Tibial artery (tissue), 4 donors: ENCODE data around the gene PPP1R3G.

Source experiments
- DNase-seq, 2 donors: peaks; one replicate each; pipeline ENCODE4 v3.0.0-alpha.2; 2019
- H3K27ac ChIP-seq, 2 donors: fragments of 200-600 bp; sonication (generic) in 1 of 2; 1 replicate in 1 of 2; 2 replicates in 1 of 2; pipeline ENCODE4 v1.5.1; 2018 to 2019; ENCODE audit warnings: mild to moderate bottlenecking in 1 of 2
- H3K27me3 ChIP-seq, 2 donors: fragments of 200-600 bp; sonication (generic) in 1 of 2; one replicate each; pipeline versions ENCODE4 v1.5.1 to v1.6.0; 2016 to 2019
- H3K36me3 ChIP-seq, 3 donors: fragments of 200-600 bp; sonication (generic) in 2 of 3; one replicate each; pipeline ENCODE4 v1.5.1; 2016 to 2019; ENCODE audit warnings: mild to moderate bottlenecking in 2 of 3
- H3K4me1 ChIP-seq, 4 donors: fragments of 200-600 bp; sonication (generic) in 2 of 4; 1 replicate in 3 of 4; 2 replicates in 1 of 4; pipeline ENCODE4 v1.5.1; 2016 to 2019
- H3K4me3 ChIP-seq, 2 donors: fragments of 200-600 bp; sonication (generic) in 1 of 2; 1 replicate in 1 of 2; 2 replicates in 1 of 2; pipeline ENCODE4 v1.5.1; 2018 to 2019; ENCODE audit warnings: mild to moderate bottlenecking in 2 of 2
- H3K9me3 ChIP-seq, 3 donors: fragments of 200-600 bp; sonication (generic) in 1 of 3; one replicate each; pipeline ENCODE4 v1.5.1; 2016 to 2019
- intact Hi-C: fragments of 100-400 bp; cut with DNase I; formaldehyde crosslinking; loops from one replicate; pipeline ENCODE4 v1.15.0; 2023; ENCODE audit warnings: low total_unique reads
- TF ChIP-seq, protein P1 (sequence below), 2 experiments: fragments of 200-600 bp in 1 of 2; fragments of 450-650 bp in 1 of 2; IDR thresholded peaks; one replicate each; pipeline ENCODE4 v1.5.1; 2017 to 2019; ENCODE audit warnings: antibody characterized with exemption in 2 of 2, mild to moderate bottlenecking in 1 of 2, moderate library complexity in 1 of 2

PPP1R3G gene

DNA sequence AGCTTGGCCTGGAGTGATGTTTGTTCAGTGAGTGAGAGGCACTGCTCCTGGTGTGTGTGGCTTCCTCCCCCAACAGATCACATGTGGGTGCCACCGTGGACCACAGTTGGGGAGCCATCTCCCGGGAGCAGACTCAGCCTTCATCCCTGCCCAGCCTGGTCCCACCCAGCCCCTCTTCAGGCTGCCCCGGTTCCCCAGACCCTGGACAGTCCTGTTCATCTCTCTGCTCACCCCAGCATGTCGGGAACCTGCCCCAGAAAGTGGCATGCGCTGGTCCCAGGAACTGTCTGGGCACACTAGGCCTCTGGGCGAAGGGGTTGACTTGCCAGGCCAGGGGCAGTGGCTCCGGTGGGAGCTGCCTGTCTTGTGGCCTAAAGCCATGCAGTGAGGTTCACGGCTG lies 21.5 kb upstream of the PPP1R3G start:
- no peak for DNase-seq
- peaks cover 0 to 6% (median 0%) of the 10 kb centered on the region in 3 donors for H3K36me3 ChIP-seq

DNA sequence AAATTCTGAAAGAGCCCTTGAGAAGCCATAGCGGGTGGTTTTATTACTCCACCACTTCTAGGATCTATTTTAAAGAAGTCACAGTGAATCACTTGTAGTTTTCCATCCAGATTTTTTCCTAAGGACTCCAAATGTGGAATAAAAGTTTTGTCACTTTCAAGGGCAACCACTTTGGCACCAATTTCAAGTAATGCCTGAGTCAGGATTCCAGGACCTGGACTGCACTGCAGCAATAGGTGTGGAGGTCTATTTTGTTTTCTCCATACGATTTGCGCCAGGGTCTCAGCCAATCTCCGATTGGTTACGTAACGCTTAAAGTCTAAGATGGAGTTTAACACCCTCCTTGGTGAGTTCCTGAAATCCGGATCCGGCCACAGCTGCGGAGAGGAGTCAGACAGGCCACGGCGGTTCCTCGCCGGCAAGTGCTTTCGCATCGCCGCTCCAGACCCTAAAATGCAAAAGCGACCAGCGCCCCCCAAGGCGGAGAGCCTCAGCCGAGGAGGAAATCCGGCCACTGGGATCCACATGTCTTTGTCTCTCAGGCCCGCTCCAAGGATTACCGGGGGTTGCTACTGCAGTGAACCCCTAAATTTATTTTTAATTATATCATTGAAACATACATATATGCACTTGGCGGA lies 18.6 kb upstream of the PPP1R3G start:
- no peaks in the 10 kb centered on the region for H3K27me3 ChIP-seq
- TF ChIP-seq, protein P1, sequence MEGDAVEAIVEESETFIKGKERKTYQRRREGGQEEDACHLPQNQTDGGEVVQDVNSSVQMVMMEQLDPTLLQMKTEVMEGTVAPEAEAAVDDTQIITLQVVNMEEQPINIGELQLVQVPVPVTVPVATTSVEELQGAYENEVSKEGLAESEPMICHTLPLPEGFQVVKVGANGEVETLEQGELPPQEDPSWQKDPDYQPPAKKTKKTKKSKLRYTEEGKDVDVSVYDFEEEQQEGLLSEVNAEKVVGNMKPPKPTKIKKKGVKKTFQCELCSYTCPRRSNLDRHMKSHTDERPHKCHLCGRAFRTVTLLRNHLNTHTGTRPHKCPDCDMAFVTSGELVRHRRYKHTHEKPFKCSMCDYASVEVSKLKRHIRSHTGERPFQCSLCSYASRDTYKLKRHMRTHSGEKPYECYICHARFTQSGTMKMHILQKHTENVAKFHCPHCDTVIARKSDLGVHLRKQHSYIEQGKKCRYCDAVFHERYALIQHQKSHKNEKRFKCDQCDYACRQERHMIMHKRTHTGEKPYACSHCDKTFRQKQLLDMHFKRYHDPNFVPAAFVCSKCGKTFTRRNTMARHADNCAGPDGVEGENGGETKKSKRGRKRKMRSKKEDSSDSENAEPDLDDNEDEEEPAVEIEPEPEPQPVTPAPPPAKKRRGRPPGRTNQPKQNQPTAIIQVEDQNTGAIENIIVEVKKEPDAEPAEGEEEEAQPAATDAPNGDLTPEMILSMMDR (IDR thresholded peaks at IDR 0.05), result no peak
- DNase-seq, result no peak
- H3K27ac ChIP-seq, result no peak overlapping the region
- H3K4me3 ChIP-seq, result no peak overlapping the region
- H3K4me1 ChIP-seq, result no peaks in the 10 kb centered on the region
- H3K36me3 ChIP-seq, result peaks cover 0 to 6% (median 0%) of the 10 kb centered on the region in 3 donors
- H3K9me3 ChIP-seq, result no peaks in the 10 kb centered on the region
- intact Hi-C loops, result no loop called here

More for the DNA sequence above, 21.5 kb upstream of the PPP1R3G start:
- no peaks in the 10 kb centered on the region for H3K27me3 ChIP-seq
- intact Hi-C loops, result no loop called here
- H3K4me1 ChIP-seq, result peaks cover 0 to 2% (median 0%) of the 10 kb centered on the region in 4 donors
- H3K27ac ChIP-seq, result no peak overlapping the region
- H3K9me3 ChIP-seq, result no peaks in the 10 kb centered on the region
- no peak overlapping the region for H3K4me3 ChIP-seq
- TF ChIP-seq, protein P1 (IDR thresholded peaks at IDR 0.05), result no peak

DNA sequence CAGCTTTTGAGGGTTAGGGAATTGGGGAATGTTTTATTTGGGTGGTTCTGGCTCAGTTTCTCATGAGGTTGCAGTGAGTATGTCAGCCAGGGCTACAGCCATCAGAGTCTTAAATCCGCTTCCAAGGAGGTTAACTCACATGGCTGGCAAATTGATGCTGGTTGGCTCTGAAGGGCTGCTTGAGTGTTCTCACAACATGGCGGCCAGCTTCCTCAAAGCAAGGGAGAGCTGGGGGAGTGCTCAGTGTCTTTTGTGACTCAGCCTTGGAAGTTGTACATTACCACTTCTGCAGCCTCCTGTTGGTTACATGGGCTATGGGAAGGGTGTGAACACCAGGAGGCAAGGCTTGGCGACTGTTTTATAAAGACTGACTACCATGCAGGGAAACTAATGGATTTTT lies 17.8 kb upstream of the PPP1R3G start:
- DNase-seq, result no peak
- Histone ChIP-seq H3K36me3 (peaks cover 0 to 6% (median 0%) of the 10 kb centered on the region in 3 donors), H3K4me1 (no peaks in the 10 kb centered on the region), H3K27me3 (no peaks in the 10 kb centered on the region), H3K4me3 (no peak overlapping the region), H3K27ac (no peak overlapping the region), H3K9me3 (no peaks in the 10 kb centered on the region)
- intact Hi-C loops, result no loop called here
- TF ChIP-seq, protein P1 (IDR thresholded peaks at IDR 0.05), result no peak

DNA sequence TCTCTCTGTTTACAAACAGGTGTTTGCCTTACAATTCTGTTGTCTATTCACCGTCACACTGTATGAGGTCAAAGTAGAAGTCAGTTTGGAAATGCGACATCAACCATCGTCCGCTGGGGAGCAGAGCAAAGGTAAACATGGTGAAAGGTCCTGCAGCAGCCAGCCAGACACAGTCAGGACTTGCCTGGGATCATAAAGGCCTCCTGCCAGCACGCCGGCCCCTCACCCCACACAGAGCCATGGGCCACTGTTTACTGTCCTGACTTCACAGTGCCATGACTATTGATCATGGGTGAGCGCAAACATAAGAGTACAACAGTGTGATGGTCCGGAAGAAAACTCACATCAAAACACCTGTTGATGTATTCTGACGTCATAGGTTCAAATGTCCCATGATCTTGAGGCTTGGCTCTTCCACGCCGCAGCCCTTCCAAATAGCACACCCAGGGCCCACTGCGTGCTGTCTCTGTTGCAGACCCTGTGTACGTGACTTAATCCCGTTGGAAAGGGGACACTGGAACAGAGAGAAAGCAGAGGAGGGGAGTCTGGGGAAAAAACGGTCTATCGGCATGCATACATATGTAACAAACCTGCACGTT lies 16.9 kb upstream of the PPP1R3G start:
- no peak overlapping the region for H3K4me3 ChIP-seq
- TF ChIP-seq, protein P1 (IDR thresholded peaks at IDR 0.05), result no peak
- H3K36me3 ChIP-seq, result peaks cover 0 to 6% (median 0%) of the 10 kb centered on the region in 3 donors
- no peaks in the 10 kb centered on the region for H3K9me3 ChIP-seq
- DNase-seq, result no peak
- no peaks in the 10 kb centered on the region for H3K4me1 ChIP-seq
- H3K27ac ChIP-seq, result no peak overlapping the region
- intact Hi-C loops, result no loop called here
- no peaks in the 10 kb centered on the region for H3K27me3 ChIP-seq

DNA sequence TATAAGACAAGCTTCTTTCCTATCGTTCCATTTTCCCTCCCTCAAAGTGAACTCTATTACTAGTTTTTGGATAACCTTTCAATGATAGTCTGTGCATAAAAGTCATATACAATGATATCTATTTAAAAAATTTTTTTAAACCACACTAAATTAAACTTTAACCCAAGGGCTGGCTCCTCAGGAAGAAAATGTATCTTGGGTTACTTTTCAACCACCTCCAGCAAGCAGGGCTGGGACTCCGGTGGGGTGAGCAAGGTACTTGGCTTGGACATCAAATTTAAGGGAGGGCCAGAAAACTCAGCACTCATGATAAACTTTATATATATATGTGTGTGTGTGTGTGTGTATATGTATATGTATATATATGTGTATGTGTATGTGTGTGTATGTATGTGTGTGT lies 13.9 kb upstream of the PPP1R3G start:
- no peaks in the 10 kb centered on the region for H3K4me1 ChIP-seq
- no peaks in the 10 kb centered on the region for H3K27me3 ChIP-seq
- intact Hi-C loops, result no loop called here

More for the DNA sequence above, 13.9 kb upstream of the PPP1R3G start:
- H3K4me3 ChIP-seq, result no peak overlapping the region
- DNase-seq, result no peak
- TF ChIP-seq, protein P1 (IDR thresholded peaks at IDR 0.05), result no peak
- no peaks in the 10 kb centered on the region for H3K9me3 ChIP-seq
- H3K36me3 ChIP-seq, result peaks cover 0 to 6% (median 0%) of the 10 kb centered on the region in 3 donors
- H3K27ac ChIP-seq, result no peak overlapping the region
